ENCODE measurements around the gene COASY.

DNA sequence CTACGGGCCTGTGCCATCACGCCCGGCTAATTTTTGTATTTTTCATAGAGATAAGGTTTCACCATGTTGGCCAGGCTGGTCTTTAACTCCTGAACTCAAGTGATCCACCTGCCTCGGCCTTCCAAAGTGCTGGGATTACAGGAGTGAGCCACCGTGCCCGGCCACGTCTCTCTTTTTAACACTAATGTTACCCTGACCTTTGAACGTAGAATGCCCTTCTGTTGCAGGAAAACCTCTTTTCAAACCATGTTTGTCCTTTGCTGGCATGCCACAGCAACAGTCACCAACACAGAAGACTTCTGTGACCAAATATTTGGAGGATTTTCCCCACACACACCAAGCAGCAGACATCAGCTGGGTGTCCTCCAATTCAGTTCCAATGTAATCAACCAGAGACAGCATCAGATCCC, 17.1 kb upstream of the COASY start:
- TF ChIP-seq, protein P1, sequence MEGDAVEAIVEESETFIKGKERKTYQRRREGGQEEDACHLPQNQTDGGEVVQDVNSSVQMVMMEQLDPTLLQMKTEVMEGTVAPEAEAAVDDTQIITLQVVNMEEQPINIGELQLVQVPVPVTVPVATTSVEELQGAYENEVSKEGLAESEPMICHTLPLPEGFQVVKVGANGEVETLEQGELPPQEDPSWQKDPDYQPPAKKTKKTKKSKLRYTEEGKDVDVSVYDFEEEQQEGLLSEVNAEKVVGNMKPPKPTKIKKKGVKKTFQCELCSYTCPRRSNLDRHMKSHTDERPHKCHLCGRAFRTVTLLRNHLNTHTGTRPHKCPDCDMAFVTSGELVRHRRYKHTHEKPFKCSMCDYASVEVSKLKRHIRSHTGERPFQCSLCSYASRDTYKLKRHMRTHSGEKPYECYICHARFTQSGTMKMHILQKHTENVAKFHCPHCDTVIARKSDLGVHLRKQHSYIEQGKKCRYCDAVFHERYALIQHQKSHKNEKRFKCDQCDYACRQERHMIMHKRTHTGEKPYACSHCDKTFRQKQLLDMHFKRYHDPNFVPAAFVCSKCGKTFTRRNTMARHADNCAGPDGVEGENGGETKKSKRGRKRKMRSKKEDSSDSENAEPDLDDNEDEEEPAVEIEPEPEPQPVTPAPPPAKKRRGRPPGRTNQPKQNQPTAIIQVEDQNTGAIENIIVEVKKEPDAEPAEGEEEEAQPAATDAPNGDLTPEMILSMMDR (conservative IDR thresholded peaks at IDR 0.05; ENCODE audit: low read length): no peak
- no peak for TF ChIP-seq EZH2phosphoT487 (IDR thresholded peaks at IDR 0.05; ENCODE audit: borderline replicate concordance, low read depth, low read length)
